ENCODE results near the gene KMT2E.

DNA sequence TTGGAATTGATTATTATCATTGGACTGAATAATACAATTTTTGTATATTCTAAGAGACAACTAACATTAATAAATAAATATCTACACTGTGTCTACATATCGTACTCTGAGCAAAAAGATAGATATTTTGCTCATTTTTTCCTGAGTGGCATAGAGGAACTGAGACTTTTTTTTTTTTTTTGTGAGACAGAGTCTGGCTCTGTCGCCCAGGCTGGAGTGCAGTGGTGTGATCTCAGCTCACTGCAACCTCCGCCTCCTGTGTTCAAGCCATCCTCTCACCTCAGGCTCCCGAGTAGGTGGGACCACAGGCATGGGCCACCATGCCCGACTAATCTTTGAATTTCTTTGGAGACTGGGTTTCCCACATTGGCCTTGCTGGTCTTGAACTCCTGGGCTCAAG, 14.0 kb downstream of the KMT2E start:
- TF ChIP-seq, protein P1, sequence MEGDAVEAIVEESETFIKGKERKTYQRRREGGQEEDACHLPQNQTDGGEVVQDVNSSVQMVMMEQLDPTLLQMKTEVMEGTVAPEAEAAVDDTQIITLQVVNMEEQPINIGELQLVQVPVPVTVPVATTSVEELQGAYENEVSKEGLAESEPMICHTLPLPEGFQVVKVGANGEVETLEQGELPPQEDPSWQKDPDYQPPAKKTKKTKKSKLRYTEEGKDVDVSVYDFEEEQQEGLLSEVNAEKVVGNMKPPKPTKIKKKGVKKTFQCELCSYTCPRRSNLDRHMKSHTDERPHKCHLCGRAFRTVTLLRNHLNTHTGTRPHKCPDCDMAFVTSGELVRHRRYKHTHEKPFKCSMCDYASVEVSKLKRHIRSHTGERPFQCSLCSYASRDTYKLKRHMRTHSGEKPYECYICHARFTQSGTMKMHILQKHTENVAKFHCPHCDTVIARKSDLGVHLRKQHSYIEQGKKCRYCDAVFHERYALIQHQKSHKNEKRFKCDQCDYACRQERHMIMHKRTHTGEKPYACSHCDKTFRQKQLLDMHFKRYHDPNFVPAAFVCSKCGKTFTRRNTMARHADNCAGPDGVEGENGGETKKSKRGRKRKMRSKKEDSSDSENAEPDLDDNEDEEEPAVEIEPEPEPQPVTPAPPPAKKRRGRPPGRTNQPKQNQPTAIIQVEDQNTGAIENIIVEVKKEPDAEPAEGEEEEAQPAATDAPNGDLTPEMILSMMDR (IDR thresholded peaks at IDR 0.05; ENCODE audit: low read depth, low read length, poor library complexity, severe bottlenecking) = no peak
- TF ChIP-seq EZH2phosphoT487 (IDR thresholded peaks at IDR 0.05; ENCODE audit: borderline replicate concordance, low read length) = no peak

Data from DOHH2 (cell line).